ENCODE data around the gene GHR.

Gene GHR

DNA sequence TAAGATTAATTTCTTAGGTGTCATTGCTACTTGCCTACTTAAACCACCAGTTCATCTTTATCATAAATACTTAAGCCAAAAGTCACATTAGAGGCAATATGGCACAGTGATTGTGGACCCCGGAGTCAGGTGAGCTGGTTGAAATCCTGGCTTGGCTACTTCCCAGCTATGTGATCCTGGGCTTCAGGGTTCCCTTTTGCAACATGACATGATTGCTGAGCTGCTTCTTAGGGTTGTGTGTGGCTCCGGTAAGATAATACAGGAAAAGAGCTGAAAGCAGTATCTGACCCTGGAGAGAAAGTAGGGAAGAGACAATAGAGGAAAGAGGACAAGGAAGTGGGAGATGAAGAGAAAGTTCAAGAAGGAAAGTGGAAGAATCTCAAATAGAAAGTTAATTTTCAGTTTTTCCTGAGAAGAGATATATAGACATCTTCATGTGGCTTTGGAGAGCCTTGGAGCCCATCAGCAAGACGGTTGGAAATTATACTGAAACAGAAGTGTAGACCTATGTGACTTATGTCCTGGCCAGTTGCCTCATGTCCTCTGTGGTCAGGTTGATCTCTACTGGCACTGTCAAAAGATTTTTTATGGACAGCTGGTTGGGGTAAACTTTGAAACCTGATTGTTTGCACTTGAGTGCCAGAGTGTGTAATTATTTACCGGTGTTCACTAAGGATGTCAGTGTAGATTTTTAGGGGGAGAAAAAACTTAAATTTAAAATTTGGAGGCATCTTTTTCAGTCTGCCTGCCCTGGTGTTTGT is 93.2 kb downstream of the GHR start:
- no peak for DNase-seq (ENCODE audit: low read depth)

DNA sequence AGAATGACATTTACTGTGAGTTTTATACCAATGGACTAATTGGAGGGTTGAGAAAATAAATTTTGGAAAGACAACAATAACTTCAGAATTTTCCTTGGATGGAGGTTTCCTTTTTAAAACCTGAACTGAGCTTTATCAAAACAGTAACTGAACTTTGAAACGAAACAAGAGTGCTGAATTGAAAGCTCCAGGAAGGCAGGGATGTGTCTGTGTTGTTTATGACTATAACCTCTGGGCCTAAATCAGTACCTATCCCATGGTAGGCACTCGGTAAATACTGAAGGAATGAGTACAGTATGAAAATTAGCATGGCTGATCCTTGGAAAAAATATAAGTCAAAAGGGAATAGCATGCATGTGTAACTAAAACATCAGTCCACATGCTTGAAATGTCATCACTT is 93.9 kb downstream of the GHR start:
- DNase-seq (ENCODE audit: low read depth): no peak

DNA sequence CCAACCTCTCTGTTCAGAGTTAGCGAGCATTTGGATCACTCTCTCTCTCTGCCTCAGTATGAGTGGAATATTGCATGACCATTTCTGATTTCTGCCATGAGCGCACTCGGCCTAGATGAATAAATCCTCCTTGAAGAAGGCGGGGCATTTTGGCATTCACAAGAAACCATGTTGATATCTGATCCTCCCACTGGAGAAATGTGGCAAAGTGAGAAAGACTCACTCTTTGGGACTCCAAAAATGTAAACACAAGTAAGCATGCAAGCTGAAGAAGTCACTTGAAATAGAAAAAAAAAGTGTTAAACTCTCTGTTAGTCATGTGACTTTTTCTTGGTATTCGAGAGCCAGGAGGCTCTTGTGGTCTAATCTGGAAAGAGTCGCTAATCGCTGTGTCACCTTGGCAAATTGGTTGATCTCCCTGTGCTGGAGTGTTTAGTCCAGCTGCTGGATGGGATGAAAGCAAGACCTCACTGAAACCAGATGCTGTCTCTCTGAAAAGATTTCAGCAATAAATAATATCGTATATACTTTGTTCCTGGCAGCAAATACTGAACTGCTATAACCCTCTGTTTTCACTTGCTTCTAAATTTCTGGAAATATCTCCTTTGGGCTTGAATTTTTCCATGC is 95.5 kb downstream of the GHR start:
- DNase-seq (ENCODE audit: low read depth): no peak

DNA sequence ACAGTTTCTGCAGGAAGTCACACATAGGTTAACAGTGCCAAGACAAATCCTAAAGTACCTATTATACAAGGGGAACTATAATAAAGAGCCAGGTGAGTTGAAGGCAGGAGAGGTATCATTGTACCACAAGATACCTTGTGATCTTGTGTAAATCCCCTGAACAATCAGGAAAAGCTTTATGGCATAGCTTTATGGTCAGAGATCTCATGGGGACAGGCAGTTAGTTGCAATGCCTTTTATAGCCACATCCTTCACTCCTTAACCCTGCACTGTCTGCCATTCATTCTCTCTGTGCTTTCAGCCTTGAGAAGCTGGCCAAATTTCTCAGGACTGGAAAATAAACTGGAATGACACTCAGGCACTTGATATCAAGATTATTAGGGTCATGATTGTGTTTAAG is 97.0 kb downstream of the GHR start:
- DNase-seq (ENCODE audit: low read depth): no peak

DNA sequence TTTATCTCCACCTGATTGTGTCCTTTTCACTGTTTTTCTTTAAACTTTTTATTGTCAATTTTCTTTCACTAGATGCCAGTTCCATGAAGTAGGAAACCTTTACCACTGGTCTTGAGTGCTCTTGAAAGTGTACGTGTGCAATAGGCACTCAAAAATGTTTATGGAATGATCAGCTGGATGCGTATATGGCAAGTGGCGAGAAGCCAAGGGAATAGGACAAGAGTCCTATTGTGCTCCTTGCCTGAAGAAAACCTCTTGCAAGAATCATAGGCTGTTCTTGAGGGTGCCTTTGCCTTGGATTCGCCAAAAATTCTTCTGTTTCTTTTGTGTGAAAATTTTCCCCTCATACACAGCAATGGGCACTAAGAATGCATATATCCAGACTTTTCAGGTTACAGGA is 97.7 kb downstream of the GHR start:
- DNase-seq (ENCODE audit: low read depth): no peak

DNA sequence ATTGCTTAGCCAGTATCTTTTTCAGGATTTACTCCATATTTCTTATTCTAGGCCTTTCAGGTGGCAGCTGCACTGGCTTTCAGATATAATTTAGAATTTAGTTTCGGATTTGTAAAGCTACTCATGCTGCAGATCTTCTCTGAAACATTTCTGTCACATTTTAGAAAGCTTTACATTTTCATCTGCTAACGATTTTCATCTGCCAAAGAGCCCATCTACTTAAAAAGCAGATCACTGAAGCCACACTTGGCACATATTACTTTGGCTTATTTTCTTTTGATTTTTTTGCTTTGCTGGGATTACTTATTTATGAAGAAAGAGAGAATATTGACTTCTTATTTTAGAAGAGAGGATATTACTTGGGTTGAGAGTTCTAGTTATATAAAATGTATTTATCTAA is 98.2 kb downstream of the GHR start:
- DNase-seq (ENCODE audit: low read depth): no peak

DNA sequence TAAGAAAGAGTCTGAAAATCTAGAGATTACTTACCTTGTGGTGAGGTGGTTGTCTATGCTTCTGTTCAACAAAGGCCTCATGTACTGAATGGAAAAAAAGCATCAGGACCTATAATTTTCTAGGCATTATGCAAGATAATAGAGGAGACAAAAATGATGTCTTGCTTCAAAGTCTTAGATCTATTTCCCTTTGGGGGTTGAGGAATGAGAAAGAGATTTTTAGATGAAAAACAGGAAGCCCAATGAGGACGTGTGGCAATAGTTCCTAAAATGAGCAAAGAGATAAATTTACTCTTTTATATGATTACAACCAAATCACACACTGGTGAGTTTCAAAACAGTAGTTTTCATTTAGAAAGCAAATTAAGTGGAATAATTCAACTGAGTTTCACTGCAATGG is 99.5 kb downstream of the GHR start:
- no peak for DNase-seq (ENCODE audit: low read depth)

DNA sequence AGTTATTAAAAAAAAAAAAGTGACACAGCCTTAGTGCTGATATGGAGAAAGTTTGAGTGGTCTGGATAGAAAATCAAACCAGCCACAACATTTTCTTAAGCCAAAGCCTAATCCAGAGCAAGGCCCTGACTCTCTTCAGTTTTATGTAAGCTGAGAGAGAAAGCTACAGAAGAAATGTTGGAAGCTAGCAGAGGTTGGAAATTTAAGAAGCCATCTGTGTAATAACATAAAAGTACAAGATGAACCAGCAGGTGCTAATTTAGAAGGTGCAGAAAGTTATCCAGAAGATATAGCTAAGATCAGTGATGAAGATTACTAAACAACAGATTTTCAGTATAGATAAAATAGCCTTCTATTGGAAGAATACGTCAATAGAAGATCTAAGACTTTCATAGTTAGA is 102.9 kb downstream of the GHR start:
- DNase-seq (ENCODE audit: low read depth): no peak

DNA sequence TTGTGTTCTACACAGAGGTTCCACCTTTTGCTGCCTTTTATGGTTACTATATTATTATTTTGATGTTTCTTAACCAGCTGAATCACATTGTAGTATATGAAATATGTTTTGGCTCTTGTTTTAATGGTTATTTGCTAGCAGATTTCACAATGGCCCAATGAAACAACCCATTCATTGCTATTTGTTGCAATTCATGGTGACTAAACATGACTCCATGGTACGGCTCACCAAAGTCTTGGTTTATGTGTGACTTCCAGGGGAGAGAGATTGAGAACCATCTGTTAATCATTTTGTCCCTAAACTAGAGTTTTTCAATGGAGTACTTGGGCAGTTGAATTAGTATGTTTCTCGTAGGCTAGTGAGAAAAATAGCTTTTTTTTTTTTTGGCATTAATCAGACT is 108.4 kb downstream of the GHR start:
- DNase-seq (ENCODE audit: low read depth): no peak

DNA sequence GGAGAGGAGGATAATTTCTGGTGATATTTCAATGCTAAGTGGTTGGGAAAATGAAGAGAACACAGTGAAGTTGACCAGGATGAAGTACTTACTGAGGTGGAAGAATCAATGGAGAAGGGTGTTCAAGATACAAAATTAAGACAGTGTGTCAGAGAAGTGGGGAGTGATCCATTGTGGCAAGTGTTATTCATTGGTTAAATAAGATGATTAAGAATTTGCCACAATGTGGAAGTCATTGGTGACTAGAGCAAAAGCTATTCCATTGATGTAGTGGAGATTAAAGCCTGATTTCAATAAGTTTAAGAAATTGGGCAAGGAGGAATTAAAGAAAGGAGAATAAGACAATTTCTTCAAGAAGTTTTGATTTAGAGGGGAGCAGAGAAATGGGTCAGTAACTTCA is 118.9 kb downstream of the GHR start:
- DNase-seq (ENCODE audit: low read depth): no peak

DNA sequence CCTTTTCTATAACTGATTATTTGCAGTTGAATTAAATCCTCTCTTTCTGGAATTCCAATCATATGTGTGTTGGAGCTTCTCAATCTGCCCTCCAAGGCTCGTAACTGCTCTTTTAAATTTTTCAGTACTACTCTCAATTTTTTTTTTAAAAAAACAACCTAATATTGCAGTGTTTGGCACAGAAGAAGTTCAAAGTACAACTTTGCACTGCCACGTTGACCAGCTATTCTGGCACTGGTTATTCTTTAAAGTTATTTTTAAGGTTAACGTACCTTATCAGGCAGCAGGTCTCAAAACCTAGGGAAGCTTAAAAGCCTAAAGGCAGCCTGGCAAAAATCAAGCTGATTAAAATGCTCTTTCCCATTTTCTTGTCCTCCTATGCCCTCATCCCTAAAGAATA is 120.5 kb downstream of the GHR start:
- no peak for DNase-seq (ENCODE audit: low read depth)

DNA sequence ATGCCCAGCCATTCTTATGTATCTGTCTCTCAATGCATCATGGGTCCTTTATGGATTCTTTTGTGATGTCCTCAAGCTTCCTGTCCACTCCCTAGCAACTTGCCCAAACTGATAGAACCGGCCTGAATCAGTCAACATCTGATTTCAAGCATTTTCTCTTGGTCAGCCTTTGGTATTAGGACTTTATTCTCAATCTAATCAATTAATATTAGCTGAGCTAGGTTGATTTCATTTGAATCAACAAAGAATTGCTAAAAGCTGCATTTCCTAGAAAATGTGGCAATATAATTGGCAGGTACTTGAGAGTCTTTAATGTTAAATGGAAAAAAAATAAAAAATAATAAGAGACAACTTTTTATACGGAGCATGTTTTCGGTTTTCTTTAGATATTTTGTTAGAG is 121.8 kb downstream of the GHR start:
- DNase-seq (ENCODE audit: low read depth): no peak

DNA sequence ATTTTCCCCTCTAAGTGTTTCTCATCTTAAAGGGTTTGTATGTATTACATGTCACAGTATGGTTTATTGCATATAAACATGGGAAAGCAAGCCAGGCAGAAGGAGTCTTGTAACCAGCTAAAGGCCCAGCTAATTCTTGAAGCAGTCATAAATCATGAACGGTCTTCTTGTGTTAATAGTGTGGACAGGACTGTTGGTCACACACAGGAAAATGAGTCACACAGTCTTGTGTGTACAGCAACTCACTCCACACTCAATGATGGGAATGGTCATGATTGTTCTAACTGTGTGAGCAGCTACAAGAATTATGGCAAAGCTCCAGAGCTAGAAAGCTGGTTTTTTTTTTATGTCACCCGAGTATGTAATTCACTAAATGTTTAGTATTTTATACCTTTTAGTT is 123.9 kb downstream of the GHR start:
- DNase-seq (ENCODE audit: low read depth): no peak

DNA sequence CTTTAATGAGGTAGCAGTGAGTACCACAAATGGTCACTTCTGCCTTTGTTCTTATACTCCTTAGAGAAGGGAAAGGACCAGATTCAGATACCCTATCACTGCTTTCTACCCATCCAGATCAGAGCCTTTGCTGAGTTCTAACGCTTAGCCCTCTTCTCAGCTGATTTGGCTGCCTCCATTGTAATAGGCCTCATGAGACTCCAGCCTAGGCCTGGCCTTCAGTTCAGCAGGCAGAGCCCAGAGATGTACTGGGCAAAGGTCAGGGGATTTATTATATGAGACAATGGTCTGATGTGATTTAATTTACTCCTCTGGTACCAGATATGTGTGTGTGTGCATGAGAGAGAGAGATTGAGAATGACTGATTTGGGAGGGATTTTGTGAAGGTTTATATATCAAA is 124.7 kb downstream of the GHR start:
- no peak for DNase-seq (ENCODE audit: low read depth)

DNA sequence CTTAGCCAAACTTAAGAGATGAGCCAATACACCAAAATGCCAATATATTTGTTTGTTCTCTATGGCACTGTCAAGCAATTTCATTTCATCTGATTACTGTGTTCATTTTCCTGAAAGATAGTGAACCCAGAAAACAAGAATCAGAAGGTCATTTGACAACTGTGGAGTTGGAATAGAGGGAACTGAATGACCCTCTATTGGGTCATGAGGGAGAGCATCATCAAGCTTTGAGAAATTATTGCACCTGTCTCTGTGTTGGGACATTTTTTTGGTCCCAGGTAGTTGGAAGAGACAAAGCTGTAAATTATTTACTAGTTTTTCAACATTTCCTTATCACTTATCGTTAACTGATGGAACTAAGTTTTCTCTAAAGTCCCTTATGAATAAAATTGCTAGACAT is 129.4 kb downstream of the GHR start:
- no peak for DNase-seq (ENCODE audit: low read depth)

DNA sequence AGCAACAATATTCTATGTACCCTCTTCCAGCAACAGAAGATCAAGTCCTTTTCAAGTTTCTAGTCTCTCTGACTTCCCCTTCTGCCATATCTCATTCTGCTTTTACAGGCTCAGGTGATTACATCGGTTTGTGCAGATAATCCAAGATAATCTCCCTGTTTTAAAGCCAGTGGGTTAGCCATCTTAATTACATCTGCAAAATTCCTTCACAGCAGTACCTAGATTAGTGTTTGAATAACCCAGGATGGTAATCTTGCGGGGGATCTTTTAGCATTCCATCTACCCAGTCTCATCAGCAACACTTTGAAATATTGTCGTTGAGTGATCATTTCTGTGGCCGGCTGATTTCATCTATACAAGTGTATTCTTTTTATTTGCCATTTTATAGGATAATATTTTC is 130.2 kb downstream of the GHR start:
- no peak for DNase-seq (ENCODE audit: low read depth)

DNA sequence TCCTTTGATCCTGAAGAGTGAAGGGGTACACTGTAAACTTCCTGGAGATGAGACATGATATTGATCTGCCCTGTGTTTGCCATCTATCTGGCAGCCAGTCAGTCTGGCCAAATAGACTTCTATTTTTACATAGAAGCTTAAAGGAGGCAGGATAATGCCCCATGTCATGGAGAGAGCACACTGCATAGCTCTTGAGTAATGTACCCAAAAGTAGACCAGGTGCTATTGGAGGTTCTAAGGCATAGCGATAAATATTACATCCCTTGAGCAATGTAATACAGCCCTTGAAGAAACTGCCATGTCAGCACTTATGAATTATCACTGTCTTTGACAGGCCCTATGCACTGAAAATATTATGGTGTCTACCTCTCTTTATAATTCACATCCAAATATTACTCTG is 131.8 kb downstream of the GHR start:
- DNase-seq (ENCODE audit: low read depth): no peak

DNA sequence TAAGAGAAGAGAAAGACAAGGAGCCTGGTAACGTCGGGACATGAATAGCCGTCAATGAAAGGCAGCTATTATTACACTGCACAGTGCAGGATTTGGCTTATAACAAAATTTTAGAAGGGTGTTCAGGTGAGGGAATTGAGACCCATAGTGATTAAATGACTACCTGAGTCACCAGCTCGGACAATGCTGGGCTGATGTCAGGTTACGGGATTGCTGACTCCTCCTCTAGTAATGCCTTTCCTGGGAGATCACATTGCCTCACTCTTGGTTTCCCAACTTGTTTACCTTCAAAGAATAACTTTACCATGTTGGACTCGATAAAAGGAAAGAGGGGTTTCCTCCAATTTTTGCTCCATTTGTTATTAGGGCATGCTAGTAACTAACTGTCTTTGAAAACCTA is 132.6 kb downstream of the GHR start:
- DNase-seq (ENCODE audit: low read depth): no peak

DNA sequence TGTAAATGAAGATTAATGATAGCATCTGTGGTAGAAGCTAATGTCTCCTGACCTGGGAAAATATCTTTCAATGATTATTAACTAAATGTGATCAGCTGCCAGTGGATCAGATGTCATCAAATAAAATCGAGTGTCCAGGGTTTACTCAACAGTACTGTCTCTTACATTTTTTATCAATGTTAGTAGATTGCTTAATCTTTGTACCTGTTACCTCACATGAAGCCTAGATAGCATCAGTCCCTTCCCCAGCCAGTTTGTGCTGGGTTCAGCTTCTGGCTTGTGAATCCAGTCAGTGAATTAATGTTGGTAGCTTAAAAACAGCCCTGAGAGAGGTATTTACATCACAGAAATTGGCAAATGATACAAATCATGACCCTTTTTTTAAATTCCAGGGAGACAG is 134.4 kb downstream of the GHR start:
- no peak for DNase-seq (ENCODE audit: low read depth)

DNA sequence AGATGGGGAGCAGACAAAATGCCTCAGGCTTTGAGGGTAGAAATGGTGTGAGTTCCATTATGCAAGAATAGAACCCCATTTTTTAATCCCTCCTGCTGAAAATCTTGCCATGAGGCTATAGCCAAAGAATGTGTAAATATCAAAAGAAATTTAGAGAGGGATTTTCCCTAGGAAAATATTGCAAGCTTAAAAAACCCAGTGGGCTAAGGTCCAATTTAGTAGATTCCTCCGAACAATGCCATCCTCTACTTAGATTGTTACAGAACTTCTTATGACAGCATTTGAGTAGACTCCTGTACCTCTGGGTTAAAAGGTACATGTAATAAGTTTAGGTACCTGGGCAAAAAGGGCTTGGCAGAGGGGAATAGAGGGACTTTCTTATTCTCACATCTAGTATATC is 138.4 kb downstream of the GHR start:
- DNase-seq (ENCODE audit: low read depth): no peak

DNA sequence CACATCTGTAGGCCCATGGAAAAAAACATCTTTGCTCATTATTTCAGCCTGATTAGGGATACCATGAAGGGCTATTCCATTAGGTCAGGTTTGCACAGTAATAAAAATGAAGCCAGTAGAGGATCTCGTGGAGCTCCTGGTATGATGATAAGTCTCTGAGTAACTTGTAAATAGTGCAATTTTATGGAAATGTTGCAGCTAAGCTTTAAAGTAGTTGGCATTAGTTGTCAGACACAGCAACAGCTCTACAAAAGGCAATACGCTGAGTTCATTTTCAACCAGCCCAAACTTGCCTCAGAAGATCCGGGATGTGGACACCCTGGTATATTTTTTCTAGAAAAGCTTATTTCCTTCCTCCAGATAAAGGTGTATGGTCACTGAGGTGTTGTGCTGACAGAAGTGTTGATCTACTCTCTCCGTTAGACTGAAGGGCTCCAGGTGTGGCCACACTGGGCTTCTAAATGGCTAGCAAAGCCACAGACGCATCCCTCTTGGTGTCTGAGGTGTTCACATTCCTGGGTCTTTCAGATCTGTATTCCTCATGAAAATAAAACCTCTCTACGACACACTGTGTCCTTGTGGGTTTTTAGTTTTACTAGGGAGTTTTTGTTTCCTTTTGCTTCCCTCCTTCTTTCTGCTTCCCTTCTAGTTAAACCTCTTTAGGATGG is 141.6 kb downstream of the GHR start:
- DNase-seq (ENCODE audit: low read depth): no peak

DNA sequence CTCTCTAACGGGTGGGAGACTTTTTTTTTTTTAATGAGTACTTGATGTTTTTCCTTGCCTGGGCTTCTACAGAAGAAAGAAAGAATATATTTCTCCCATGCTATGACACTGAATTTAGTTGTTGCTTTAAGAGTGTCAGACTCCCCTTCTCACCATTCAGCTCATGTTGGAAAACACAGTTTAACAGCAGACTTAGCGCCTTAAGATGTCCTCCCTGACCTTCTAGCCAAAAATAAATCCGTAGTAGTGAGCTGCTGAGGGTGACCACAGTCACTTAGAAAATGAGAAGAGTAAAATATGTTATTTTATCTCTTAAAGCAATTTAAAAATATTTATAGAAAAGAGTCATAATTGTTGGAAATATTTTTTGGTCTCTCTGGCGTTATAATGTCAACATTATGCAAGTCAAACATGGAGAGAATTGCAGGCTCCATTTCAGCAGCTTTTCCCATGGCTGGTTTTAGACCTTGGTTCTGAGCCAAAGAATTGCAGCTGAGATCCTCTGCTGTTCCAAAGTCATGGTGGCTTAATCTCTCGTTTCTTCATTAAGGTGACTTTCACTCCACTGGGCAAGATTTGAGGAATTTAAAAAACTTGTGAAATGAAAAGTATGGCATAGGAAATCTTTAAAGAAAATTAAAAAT is 143.5 kb downstream of the GHR start:
- no peak for DNase-seq (ENCODE audit: low read depth)

DNA sequence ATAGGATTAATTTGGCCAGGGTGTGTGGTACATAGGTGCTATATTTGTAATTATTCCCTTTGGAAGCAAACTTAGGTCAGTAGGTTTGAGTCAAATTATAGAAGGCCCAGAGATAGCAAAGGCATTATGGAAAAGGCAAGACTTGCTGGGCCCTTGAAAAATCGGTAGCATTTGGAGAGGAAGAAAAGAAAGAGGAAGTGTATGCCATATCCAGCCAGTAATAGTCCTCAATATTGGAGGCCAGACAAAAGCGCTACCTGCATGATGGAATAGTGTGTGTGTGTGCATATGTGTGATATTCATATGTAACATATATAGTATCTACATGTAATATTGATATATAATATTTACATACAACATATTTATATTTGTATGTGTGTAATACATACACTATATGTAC is 146.1 kb downstream of the GHR start:
- DNase-seq (ENCODE audit: low read depth): no peak

Data from stimulated activated CD8-positive, alpha-beta memory T cell treated with anti-CD3 and anti-CD28 coated beads, Interleukin-15, amount 100 ng/mL, for 24 hours (primary cell).